ENCODE results near the gene ZMYND11. TPM values are rescaled to one million over a fixed set of nuclear protein-coding genes. Genes with fewer than 3 reads are reported as not detected.
"Not testable (repeated sequence)": the region's sequence is repeated elsewhere in the genome, so short reads cannot be mapped to it uniquely, and the experiment has no call there.

The ZMYND11 gene
- total RNA-seq, 1 experiment from 2014 or later = 40.3 TPM

- CTCF ChIA-PET = no interaction called here
- intact Hi-C loops (cut with micrococcal nuclease; ENCODE audit: unreplicated experiment) = no loop called here
These were observed 113.1 kb downstream of the ZMYND11 start for GRCh38 chr10:248307-248706.

GRCh38 chr10:251982-252582 lies 116.8 kb downstream of the ZMYND11 start:
- CTCF ChIA-PET = no interaction called here
- no peak for TF ChIP-seq CTCF (IDR thresholded peaks at IDR 0.05; ENCODE audit: unreplicated experiment)
- H3K27ac Mint-ChIP-seq (ENCODE audit: unreplicated experiment) = no peak overlapping the region
- intact Hi-C loops (cut with micrococcal nuclease; ENCODE audit: unreplicated experiment) = no loop called here
- no TSS peak for BruUV-seq (replicated peaks)
- H3K4me1 Mint-ChIP-seq (ENCODE audit: low read depth, unreplicated experiment) = no peaks in the 10 kb centered on the region
- H3K4me3 Mint-ChIP-seq (ENCODE audit: low read depth, unreplicated experiment) = no peak overlapping the region
- no peaks in the 10 kb centered on the region for H3K9me3 Mint-ChIP-seq (ENCODE audit: low read depth, unreplicated experiment)
- DNase-seq = no peak
- peaks cover 4% of the 10 kb centered on the region for H3K36me3 Mint-ChIP-seq (ENCODE audit: insufficient read depth, unreplicated experiment)
- no peaks in the 10 kb centered on the region for H3K27me3 Mint-ChIP-seq (ENCODE audit: unreplicated experiment)

More at GRCh38 chr10:248307-248706, 113.1 kb downstream of the ZMYND11 start:
- Mint-ChIP-seq H3K4me3 (ENCODE audit: low read depth, unreplicated experiment) (no peak overlapping the region), H3K36me3 (ENCODE audit: insufficient read depth, unreplicated experiment) (peaks cover 4% of the 10 kb centered on the region), H3K27me3 (ENCODE audit: unreplicated experiment) (no peaks in the 10 kb centered on the region), H3K27ac (ENCODE audit: unreplicated experiment) (no peak overlapping the region), H3K4me1 (ENCODE audit: low read depth, unreplicated experiment) (no peaks in the 10 kb centered on the region), H3K9me3 (ENCODE audit: low read depth, unreplicated experiment) (no peaks in the 10 kb centered on the region)
- DNase-seq = no peak
- BruUV-seq (replicated peaks) = no TSS peak
- TF ChIP-seq CTCF (IDR thresholded peaks at IDR 0.05; ENCODE audit: unreplicated experiment) = no peak

- intact Hi-C loops (cut with micrococcal nuclease; ENCODE audit: unreplicated experiment) = no loop called here
- no peak overlapping the region for H3K27ac Mint-ChIP-seq (ENCODE audit: unreplicated experiment)
- BruUV-seq (replicated peaks) = no TSS peak
These were observed 125.7 kb downstream of the ZMYND11 start for GRCh38 chr10:260819-261429.

DNA sequence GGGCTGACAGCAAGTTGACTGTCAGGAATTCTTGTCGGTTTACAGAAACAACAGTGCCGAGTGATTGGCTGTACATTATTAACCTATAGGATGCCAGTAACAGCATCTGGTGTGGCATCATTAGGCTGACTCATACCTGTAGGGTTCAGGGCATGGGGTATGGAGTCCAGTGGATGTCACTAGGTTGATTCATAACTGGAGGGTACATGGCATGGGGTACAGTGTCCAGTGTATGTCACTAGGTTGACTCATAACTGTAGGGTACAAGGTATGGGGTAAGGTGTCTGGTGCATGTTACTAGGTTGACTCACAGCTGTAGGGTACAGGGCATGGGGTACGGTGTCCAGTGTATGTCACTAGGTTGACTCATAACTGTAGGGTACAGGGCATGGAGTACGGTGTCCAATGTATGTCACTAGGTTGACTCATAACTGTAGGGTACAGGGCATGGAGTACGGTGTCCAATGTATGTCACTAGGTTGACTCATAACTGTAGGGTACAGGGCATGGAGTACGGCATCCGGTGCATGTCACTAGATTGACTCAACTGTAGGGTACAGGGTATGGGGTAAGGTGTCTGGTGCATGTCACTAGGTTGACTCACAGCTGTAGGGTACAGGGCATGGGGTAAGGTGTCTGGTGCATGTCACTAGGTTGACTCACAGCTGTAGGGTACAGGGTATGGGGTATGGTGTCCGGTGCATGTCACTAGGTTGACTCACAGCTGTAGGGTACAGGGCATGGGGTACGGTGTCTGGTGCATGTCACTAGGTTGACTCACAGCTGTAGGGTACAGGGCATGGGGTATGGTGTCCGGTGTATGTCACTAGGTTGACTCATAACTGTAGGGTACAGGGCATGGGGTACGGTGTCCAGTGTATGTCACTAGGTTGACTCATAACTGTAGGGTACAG lies 129.2 kb downstream of the ZMYND11 start:
- intact Hi-C loops (cut with micrococcal nuclease; ENCODE audit: unreplicated experiment); H3K9me3 Mint-ChIP-seq (ENCODE audit: low read depth, unreplicated experiment); H3K27ac Mint-ChIP-seq (ENCODE audit: unreplicated experiment); H3K36me3 Mint-ChIP-seq (ENCODE audit: insufficient read depth, unreplicated experiment); CTCF ChIA-PET; H3K27me3 Mint-ChIP-seq (ENCODE audit: unreplicated experiment); H3K4me3 Mint-ChIP-seq (ENCODE audit: low read depth, unreplicated experiment); BruUV-seq (replicated peaks): not testable (repeated sequence)
- DNase-seq = peak; percentile 4
- H3K4me1 Mint-ChIP-seq (ENCODE audit: low read depth, unreplicated experiment) = peaks cover 29% of the 10 kb centered on the region

More at GRCh38 chr10:260819-261429, 125.7 kb downstream of the ZMYND11 start:
- Mint-ChIP-seq H3K4me1 (ENCODE audit: low read depth, unreplicated experiment) (peaks cover 18% of the 10 kb centered on the region), H3K9me3 (ENCODE audit: low read depth, unreplicated experiment) (peaks cover 2% of the 10 kb centered on the region), H3K36me3 (ENCODE audit: insufficient read depth, unreplicated experiment) (peaks cover 5% of the 10 kb centered on the region), H3K4me3 (ENCODE audit: low read depth, unreplicated experiment) (no peak overlapping the region), H3K27me3 (ENCODE audit: unreplicated experiment) (no peaks in the 10 kb centered on the region)
- DNase-seq = no peak
- no peak for TF ChIP-seq CTCF (IDR thresholded peaks at IDR 0.05; ENCODE audit: unreplicated experiment)
- CTCF ChIA-PET = no interaction called here

- H3K4me3 Mint-ChIP-seq (ENCODE audit: low read depth, unreplicated experiment); H3K27ac Mint-ChIP-seq (ENCODE audit: unreplicated experiment); H3K36me3 Mint-ChIP-seq (ENCODE audit: insufficient read depth, unreplicated experiment); intact Hi-C loops (cut with micrococcal nuclease; ENCODE audit: unreplicated experiment); BruUV-seq (replicated peaks); H3K9me3 Mint-ChIP-seq (ENCODE audit: low read depth, unreplicated experiment); CTCF ChIA-PET; H3K27me3 Mint-ChIP-seq (ENCODE audit: unreplicated experiment): not testable (repeated sequence)
- DNase-seq = peak; percentile 5
- peaks cover 29% of the 10 kb centered on the region for H3K4me1 Mint-ChIP-seq (ENCODE audit: low read depth, unreplicated experiment)
These were observed 129.8 kb downstream of the ZMYND11 start for GRCh38 chr10:265074-265440.

DNA sequence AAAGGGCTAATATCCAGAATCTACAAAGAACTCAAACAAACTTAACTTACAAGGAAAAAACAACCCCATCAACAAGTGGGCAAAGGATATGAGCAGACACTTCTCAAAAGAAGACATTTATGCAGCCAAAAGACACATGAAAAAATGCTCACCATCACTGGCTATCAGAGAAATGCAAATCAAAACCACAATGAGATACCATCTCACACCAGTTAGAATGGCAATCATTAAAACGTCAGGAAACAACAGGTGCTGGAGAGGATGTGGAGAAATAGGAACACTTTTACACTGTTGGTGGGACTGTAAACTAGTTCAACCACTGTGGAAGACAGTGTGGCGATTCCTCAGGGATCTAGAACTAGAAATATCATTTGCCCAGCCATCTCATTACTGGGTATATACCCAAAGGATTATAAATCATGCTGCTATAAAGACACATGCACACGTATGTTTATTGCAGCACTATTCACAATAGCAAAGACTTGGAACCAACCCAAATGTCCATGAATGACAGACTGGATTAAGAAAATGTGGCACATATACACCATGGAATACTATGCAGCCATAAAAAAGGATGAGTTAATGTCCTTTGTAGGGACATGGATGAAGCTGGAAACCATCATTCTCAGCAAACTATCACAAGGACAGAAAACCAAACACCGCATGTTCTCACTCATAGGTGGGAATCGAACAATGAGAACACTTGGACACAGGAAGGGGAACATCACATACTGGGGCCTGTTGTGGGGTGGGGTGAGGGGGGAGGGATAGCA lies 130.7 kb downstream of the ZMYND11 start:
- H3K4me1 Mint-ChIP-seq (ENCODE audit: low read depth, unreplicated experiment) = peaks cover 29% of the 10 kb centered on the region
- H3K9me3 Mint-ChIP-seq (ENCODE audit: low read depth, unreplicated experiment); DNase-seq; H3K27ac Mint-ChIP-seq (ENCODE audit: unreplicated experiment); CTCF ChIA-PET; H3K36me3 Mint-ChIP-seq (ENCODE audit: insufficient read depth, unreplicated experiment); H3K27me3 Mint-ChIP-seq (ENCODE audit: unreplicated experiment); H3K4me3 Mint-ChIP-seq (ENCODE audit: low read depth, unreplicated experiment); intact Hi-C loops (cut with micrococcal nuclease; ENCODE audit: unreplicated experiment); BruUV-seq (replicated peaks): not testable (repeated sequence)

Data from Calu3 (cell line).